LNCAP (cell line): ENCODE results near the gene DUSP2.

ENCODE experiments used
- TF ChIP-seq, protein P1 (sequence below): fragments of 450-650 bp; IDR thresholded peaks from 2 replicates; pipeline ENCODE4 v1.5.1; 2017; ENCODE audit warnings: mild to moderate bottlenecking

Gene DUSP2

DNA sequence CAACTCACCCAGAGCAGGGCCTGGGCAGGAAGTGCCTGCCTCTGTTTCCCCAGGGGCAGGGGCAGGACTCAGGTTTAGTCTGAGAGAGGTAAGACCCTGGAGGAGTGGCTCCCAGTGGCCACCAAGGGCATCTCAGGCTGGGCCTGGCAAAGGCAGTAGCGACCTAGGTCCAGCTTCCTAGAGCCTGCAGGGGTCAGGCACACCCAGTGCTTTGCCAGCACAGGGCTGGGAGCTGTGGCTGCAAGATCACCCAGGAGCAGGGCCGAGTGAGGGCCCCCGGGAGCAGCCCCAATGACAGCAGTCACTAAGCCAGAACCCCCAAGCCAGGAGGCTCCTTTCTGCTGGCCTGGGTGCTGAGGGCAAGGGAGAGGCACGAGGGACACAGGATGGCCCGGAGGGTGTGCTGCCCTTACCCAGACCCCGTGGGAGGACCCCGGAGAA lies 8.8 kb upstream of the DUSP2 start:
- TF ChIP-seq, protein P1, sequence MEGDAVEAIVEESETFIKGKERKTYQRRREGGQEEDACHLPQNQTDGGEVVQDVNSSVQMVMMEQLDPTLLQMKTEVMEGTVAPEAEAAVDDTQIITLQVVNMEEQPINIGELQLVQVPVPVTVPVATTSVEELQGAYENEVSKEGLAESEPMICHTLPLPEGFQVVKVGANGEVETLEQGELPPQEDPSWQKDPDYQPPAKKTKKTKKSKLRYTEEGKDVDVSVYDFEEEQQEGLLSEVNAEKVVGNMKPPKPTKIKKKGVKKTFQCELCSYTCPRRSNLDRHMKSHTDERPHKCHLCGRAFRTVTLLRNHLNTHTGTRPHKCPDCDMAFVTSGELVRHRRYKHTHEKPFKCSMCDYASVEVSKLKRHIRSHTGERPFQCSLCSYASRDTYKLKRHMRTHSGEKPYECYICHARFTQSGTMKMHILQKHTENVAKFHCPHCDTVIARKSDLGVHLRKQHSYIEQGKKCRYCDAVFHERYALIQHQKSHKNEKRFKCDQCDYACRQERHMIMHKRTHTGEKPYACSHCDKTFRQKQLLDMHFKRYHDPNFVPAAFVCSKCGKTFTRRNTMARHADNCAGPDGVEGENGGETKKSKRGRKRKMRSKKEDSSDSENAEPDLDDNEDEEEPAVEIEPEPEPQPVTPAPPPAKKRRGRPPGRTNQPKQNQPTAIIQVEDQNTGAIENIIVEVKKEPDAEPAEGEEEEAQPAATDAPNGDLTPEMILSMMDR: no peak

DNA sequence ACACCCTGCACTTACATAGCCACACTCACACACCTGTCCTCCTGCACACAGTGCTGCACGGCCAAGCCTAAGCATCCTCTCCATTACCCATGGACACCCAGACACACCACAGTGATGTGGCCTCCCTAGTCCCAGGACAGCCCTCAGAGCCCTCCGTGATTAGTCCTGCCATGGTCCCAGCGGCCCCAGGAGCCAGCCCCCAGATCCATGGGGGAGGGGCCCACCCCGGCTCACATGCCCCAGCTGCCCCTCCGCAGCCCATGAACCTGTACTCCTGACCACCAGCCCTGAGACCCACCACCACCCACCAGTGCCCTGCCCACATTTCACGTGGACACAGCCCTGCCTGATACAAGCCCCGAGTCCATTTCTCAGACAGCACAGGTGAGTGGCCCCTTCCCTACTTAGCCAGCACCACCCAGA lies 8.1 kb upstream of the DUSP2 start:
- TF ChIP-seq, protein P1: no peak

DNA sequence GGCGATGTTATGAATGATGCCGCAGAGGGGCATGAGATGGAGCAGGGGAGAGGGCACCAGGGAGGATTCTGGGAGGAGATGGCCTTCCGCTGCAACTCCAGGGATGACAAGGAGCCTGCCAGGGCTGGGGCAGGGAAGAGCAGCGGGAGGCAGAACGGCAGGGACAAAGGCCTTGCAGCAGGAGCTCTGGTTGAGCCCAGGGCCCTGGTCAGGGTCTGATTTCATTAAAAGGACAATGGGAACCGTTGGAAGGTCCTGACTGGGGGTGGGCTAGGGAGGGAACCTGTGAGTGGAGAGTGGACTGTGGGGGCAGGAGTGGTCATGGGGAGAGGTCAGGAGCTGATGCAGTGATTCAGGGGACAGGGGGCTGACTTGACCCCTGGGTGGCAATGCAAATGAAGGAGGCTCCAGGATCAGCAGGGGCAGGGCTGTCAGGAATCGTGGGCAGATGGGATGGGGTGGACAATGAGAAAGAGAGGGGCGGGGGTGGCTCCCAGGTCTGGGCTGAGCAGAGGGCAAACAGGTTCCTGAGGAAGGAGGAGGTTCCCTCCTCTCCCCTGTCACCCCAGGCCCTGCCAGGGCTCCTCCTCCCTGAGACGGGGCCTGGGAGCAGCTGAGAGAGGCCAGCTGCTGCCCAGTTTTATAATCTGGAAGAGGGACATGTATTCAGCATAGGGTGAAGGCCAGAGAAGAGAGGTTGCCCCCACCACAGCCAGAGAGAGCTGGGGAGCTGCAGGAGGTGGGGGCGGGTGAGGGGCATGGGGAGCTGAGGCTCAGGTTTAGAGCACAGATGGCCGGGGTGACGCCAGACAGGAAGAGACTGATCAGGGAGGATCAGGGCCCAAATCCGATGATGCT lies 7.3 kb upstream of the DUSP2 start:
- TF ChIP-seq, protein P1: no peak

DNA sequence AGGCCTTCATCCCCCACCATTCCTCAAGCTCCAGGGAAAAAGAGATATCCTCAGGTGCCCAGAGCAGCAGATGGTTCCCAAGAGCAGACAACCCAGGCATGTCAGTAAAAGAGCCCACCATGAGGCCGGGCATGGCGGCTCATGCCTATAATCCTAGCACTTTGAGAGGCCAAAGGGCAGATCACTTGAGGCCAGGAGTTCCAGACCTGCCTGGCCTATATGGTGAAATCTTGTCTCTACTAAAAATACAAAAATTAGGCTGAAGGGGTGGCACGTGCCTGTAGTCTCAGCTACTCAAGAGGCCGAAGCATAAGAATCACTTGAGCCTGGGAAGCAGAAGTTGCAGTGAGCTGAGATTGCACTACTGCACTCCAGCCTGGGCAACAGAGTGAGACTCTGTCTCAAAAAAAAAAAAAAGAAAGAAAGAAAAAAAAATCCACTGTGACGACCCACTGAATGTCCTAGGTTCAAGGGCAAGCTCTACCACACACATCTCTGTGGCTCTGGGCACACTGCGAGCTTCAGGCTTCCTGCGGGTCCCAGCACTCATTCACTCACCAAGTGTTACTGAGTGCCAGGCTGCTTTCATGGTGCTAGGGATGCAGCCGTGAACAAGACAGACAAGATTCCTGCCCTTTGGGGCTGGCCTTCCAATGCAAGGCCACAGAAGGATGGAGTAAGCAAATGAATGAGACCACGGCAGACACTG lies 6.5 kb upstream of the DUSP2 start:
- TF ChIP-seq, protein P1: no peak

- TF ChIP-seq, protein P1: no peak
Observed at GRCh38 chr2:96150791-96151594, 5.8 kb upstream of the DUSP2 start.

DNA sequence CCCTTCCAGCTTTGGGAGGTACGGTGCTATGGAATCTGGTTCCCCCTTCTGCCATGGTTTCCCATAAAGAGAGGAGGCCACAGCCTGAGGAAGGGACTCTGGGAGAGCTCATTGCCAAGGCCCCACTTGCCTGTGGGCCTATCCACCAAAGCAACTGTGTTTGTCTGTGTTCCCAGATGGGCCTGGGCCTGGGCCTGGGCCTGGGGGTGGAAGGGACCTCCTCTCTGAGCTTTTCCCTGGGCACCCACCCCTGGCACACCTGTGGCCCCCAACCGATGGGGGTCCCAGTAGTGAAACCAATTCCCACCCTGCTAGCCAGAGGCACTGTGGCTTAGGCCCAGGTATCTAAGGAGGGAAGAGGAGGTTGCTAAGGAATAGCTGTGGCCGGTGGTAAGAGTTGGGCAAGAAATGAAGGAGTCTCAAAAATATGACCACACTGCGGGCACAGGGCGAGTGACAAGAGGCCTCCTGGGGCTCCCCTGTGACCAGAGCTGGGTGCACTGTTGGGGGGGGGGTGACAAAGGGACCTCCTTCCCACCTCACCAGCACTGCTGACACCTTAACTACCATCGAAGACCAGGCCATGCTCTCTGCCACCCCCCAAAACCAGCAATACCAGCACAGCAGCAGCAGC lies 4.9 kb upstream of the DUSP2 start:
- TF ChIP-seq, protein P1: no peak
